Measurements from ENCODE around the gene SPRED1. TPM values are rescaled to one million over a fixed set of nuclear protein-coding genes. Genes with fewer than 3 reads are reported as not detected.

The SPRED1 gene
- total RNA-seq, 1 experiment from 2014 or later, result 10.4 TPM

- Mint-ChIP-seq H3K9me3 (ENCODE audit: unreplicated experiment) (no peaks in the 10 kb centered on the region), H3K27me3 (ENCODE audit: insufficient read depth, unreplicated experiment) (no peaks in the 10 kb centered on the region), H3K27ac (ENCODE audit: unreplicated experiment) (no peak overlapping the region), H3K36me3 (ENCODE audit: insufficient read depth, unreplicated experiment) (no peaks in the 10 kb centered on the region), H3K4me1 (ENCODE audit: low read depth, unreplicated experiment) (peaks cover 19% of the 10 kb centered on the region), H3K4me3 (ENCODE audit: unreplicated experiment) (no peak overlapping the region)
- H3K36me3 ChIP-seq (ENCODE audit: control insufficient read depth, insufficient read depth, low read length), result no peaks in the 10 kb centered on the region
- no peak overlapping the region for H3K4me3 ChIP-seq (ENCODE audit: low read depth, low read length)
- ChIA-PET CTCF (interaction anchor here (1.2 kb wide), 1 partner anchor 34 kb away, joined by 3 read pairs; no protein-coding TSS in a partner anchor), POLR2A (no interaction called here)
- intact Hi-C loops (cut with micrococcal nuclease; ENCODE audit: unreplicated experiment), result loop anchor here (1.0 to 10.0 kb wide), 4 partner anchors 18 to 93 kb away; partner anchors contain the start of gene SPRED1
- DNase-seq, result peak in 1 of 2 experiments; percentile 24
- H3K9me3 ChIP-seq, result no peaks in the 10 kb centered on the region
- peaks cover 42% of the 10 kb centered on the region for H3K4me1 ChIP-seq
- H3K27me3 ChIP-seq (replicated peaks; ENCODE audit: control insufficient read depth, insufficient read depth, low read length), result no peaks in the 10 kb centered on the region
- no TSS peak for BruUV-seq (replicated peaks)
- no peak for TF ChIP-seq CTCF (IDR thresholded peaks at IDR 0.05; ENCODE audit: insufficient read depth in 1 of 2, low read depth in 1 of 2, low read length in 1 of 2, severe bottlenecking in 1 of 2, unreplicated experiment in 1 of 2)
Observed at GRCh38 chr15:38217788-38218609, 34.6 kb upstream of the SPRED1 start.

- H3K36me3 ChIP-seq (ENCODE audit: control insufficient read depth, insufficient read depth, low read length), result no peaks in the 10 kb centered on the region
- BruUV-seq (replicated peaks), result no TSS peak
- H3K4me3 ChIP-seq (ENCODE audit: low read depth, low read length), result no peak overlapping the region
- no peak for DNase-seq
- POLR2A ChIA-PET, result no interaction called here
- peaks cover 28% of the 10 kb centered on the region for H3K4me1 ChIP-seq
- CTCF ChIA-PET, result no interaction called here
- no peaks in the 10 kb centered on the region for H3K9me3 ChIP-seq
- Mint-ChIP-seq H3K27ac (ENCODE audit: unreplicated experiment) (no peak overlapping the region), H3K4me3 (ENCODE audit: unreplicated experiment) (no peak overlapping the region), H3K27me3 (ENCODE audit: insufficient read depth, unreplicated experiment) (no peaks in the 10 kb centered on the region), H3K36me3 (ENCODE audit: insufficient read depth, unreplicated experiment) (no peaks in the 10 kb centered on the region), H3K9me3 (ENCODE audit: unreplicated experiment) (no peaks in the 10 kb centered on the region), H3K4me1 (ENCODE audit: low read depth, unreplicated experiment) (peaks cover 12% of the 10 kb centered on the region)
- TF ChIP-seq CTCF (IDR thresholded peaks at IDR 0.05; ENCODE audit: insufficient read depth in 1 of 2, low read depth in 1 of 2, low read length in 1 of 2, severe bottlenecking in 1 of 2, unreplicated experiment in 1 of 2), result no peak
- intact Hi-C loops (cut with micrococcal nuclease; ENCODE audit: unreplicated experiment), result no loop called here
- H3K27me3 ChIP-seq (replicated peaks; ENCODE audit: control insufficient read depth, insufficient read depth, low read length), result no peaks in the 10 kb centered on the region
Observed at GRCh38 chr15:38220606-38221273, 31.9 kb upstream of the SPRED1 start.

GRCh38 chr15:38224486-38224885 is 28.1 kb upstream of the SPRED1 start:
- no TSS peak for BruUV-seq (replicated peaks)
- POLR2A ChIA-PET, result no interaction called here
- Histone ChIP-seq H3K27me3 (replicated peaks; ENCODE audit: control insufficient read depth, insufficient read depth, low read length) (no peaks in the 10 kb centered on the region), H3K9me3 (no peaks in the 10 kb centered on the region), H3K4me3 (ENCODE audit: low read depth, low read length) (no peak overlapping the region), H3K4me1 (0 out of 2 replicates have a peak, but pooled peaks cover 5% of the 10 kb centered on the region), H3K36me3 (ENCODE audit: control insufficient read depth, insufficient read depth, low read length) (no peaks in the 10 kb centered on the region)
- H3K27ac Mint-ChIP-seq (ENCODE audit: unreplicated experiment), result no peak overlapping the region
- H3K9me3 Mint-ChIP-seq (ENCODE audit: unreplicated experiment), result no peaks in the 10 kb centered on the region
- no peak overlapping the region for H3K4me3 Mint-ChIP-seq (ENCODE audit: unreplicated experiment)
- intact Hi-C loops (cut with micrococcal nuclease; ENCODE audit: unreplicated experiment), result no loop called here
- H3K27me3 Mint-ChIP-seq (ENCODE audit: insufficient read depth, unreplicated experiment), result no peaks in the 10 kb centered on the region
- no peaks in the 10 kb centered on the region for H3K36me3 Mint-ChIP-seq (ENCODE audit: insufficient read depth, unreplicated experiment)
- no peak for DNase-seq
- no peaks in the 10 kb centered on the region for H3K4me1 Mint-ChIP-seq (ENCODE audit: low read depth, unreplicated experiment)
- CTCF ChIA-PET, result no interaction called here
- TF ChIP-seq CTCF (IDR thresholded peaks at IDR 0.05; ENCODE audit: insufficient read depth in 1 of 2, low read depth in 1 of 2, low read length in 1 of 2, severe bottlenecking in 1 of 2, unreplicated experiment in 1 of 2), result no peak

Data from Caco-2 (cell line).